ENCODE measurements around the gene CD109. TPM values are rescaled to one million over a fixed set of nuclear protein-coding genes. Genes with fewer than 3 reads are reported as not detected.

Gene CD109
- total RNA-seq, 1 experiment from 2014 or later: 3.2 TPM

GRCh38 chr6:73667798-73668197, 28.2 kb upstream of the CD109 start:
- no CpG with 5 or more reads among the region's 1 CpG for WGBS (ENCODE audit: extremely low coverage, insufficient read length, low lambda C conversion rate)
- no peak overlapping the region for H3K4ac ChIP-seq (ENCODE audit: low read depth, low read length)
- no peak overlapping the region for H4K91ac ChIP-seq (ENCODE audit: insufficient read length, low read depth, low read length)
- H2BK5ac ChIP-seq (ENCODE audit: insufficient read length, low read length): no peak overlapping the region
- H3K79me2 ChIP-seq (ENCODE audit: insufficient read depth, low read length): no peaks in the 10 kb centered on the region
- H3K56ac ChIP-seq (ENCODE audit: insufficient read length, low read depth, low read length): no peak overlapping the region
- no peak overlapping the region for H3K9ac ChIP-seq (ENCODE audit: extremely low read depth, insufficient read length, low read length)
- Mint-ChIP-seq H3K36me3 (ENCODE audit: insufficient read depth in 1 of 3, low read depth in 3 of 3) (no peaks in the 10 kb centered on the region; a peak in 1 of 7 replicates), H3K9me3 (no peaks in the 10 kb centered on the region), H3K4me3 (no peak overlapping the region), H3K27me3 (ENCODE audit: low read depth) (peaks cover 7% of the 10 kb centered on the region), H3K27ac (no peak overlapping the region), H3K4me1 (no peaks in the 10 kb centered on the region)
- no peak overlapping the region for H2BK20ac ChIP-seq (ENCODE audit: low read depth, low read length, poor library complexity, severe bottlenecking)
- H3K4me2 ChIP-seq (ENCODE audit: insufficient read depth, insufficient read length, low read length): no peak overlapping the region
- DNase-seq: no peak
- no peak overlapping the region for H3K23ac ChIP-seq (ENCODE audit: insufficient read length, low read depth, low read length)
- H3K18ac ChIP-seq (ENCODE audit: insufficient read length, low read depth, low read length): no peak overlapping the region
- H4K5ac ChIP-seq (ENCODE audit: insufficient read length, low read depth, low read length): no peak overlapping the region
- no peak overlapping the region for H4K8ac ChIP-seq (replicated peaks; ENCODE audit: insufficient read length, low read depth, low read length)
- H2AK5ac ChIP-seq (ENCODE audit: insufficient read length, low read length): no peak overlapping the region
- no peak overlapping the region for H2AFZ ChIP-seq (ENCODE audit: low read length)
- H3K14ac ChIP-seq (ENCODE audit: insufficient read depth, low read length): no peak overlapping the region
- H3T11ph ChIP-seq (ENCODE audit: low read length): no peak overlapping the region
- no peak overlapping the region for H2BK120ac ChIP-seq (ENCODE audit: low read depth, low read length, poor library complexity, severe bottlenecking)
- no peak for TF ChIP-seq CTCF (conservative IDR thresholded peaks at IDR 0.05)
- no peaks in the 10 kb centered on the region for H3K27me3 ChIP-seq (ENCODE audit: insufficient read depth, low read length)
- H3K9me3 ChIP-seq (ENCODE audit: control insufficient read depth, low read depth, low read length): no peaks in the 10 kb centered on the region
- no peak overlapping the region for H2BK12ac ChIP-seq (ENCODE audit: insufficient read length, low read depth, low read length)
- H3K79me1 ChIP-seq (ENCODE audit: insufficient read depth, low read depth, low read length, poor library complexity, severe bottlenecking): no peaks in the 10 kb centered on the region
- H3K27ac ChIP-seq (ENCODE audit: insufficient read length, low read depth, low read length): no peak overlapping the region
- no peaks in the 10 kb centered on the region for H3K4me1 ChIP-seq (ENCODE audit: insufficient read depth, low read length)
- no peaks in the 10 kb centered on the region for H4K20me1 ChIP-seq (ENCODE audit: control insufficient read depth, insufficient read depth, insufficient read length)
- no peak overlapping the region for H2BK15ac ChIP-seq (ENCODE audit: low read depth, low read length)
- no peaks in the 10 kb centered on the region for H3K23me2 ChIP-seq (ENCODE audit: insufficient read length, low read depth, low read length, poor library complexity, severe bottlenecking)
